ENCODE measurements around the gene LTBP4. TPM values are rescaled to one million over a fixed set of nuclear protein-coding genes. Genes with fewer than 3 reads are reported as not detected.

The LTBP4 gene
- total and polyA plus RNA-seq, 2 donors (not counting 3 experiments of a cell fraction or from before 2014, with no cell fraction given), result 25.9 to 38.0 TPM

DNA sequence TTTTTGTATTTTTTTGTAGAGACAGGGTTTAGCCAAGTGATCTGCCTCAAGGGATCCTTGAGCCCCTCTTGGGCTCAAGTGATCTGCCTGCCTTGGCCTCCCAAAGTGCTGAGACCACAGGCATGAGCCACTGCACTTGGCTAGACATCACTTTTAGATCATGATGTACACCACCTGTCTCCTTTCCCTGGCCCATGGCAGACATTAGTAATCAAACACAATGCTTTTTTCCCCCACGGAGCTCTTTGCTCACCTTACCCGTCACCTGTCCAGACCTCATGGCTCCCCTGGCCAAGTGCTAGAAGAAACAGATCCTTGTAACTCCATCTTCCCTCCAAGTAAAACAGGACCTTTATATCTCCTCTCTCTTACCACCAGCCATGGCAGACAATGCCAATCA, 70.9 kb downstream of the LTBP4 start:
- no TSS peak for BruUV-seq (replicated peaks)
- FAIRE-seq (no peak), DNase-seq (ENCODE audit: low read depth, low spot score) (no peak)
- intact Hi-C loops (cut with micrococcal nuclease), result no loop called here
- no peaks in the 10 kb centered on the region for H3K9me1 ChIP-seq (replicated peaks; ENCODE audit: control insufficient read depth, extremely low read depth, insufficient read depth, low read length)
- CTCF ChIA-PET, result no interaction called here
- H3K4me3 ChIP-seq (replicated peaks in 1 of 3; ENCODE audit: insufficient read depth in 1 of 3, low read depth in 1 of 3, low read length in 3 of 3), result no peak overlapping the region
- TF ChIP-seq, protein P1, sequence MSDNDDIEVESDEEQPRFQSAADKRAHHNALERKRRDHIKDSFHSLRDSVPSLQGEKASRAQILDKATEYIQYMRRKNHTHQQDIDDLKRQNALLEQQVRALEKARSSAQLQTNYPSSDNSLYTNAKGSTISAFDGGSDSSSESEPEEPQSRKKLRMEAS (IDR thresholded peaks at IDR 0.05; ENCODE audit: insufficient read depth, insufficient read length), result no peak
- no peak for TF ChIP-seq GATA2 (IDR thresholded peaks at IDR 0.05; ENCODE audit: insufficient read depth, insufficient read length, low read depth, low read length)
- no peak for TF ChIP-seq POLR2AphosphoS5 (IDR thresholded peaks at IDR 0.05; ENCODE audit: insufficient read depth, low read depth, low read length)
- TF ChIP-seq POLR2A (IDR thresholded peaks at IDR 0.05; ENCODE audit: low read depth, low read length), result no peak
- no peak for TF ChIP-seq EZH2 (IDR thresholded peaks at IDR 0.05; ENCODE audit: borderline replicate concordance, low read depth, low read length, severe bottlenecking)
- no peak for TF ChIP-seq CTCF (IDR thresholded peaks at IDR 0.05; ENCODE audit: extremely low read depth in 1 of 2, insufficient read depth in 1 of 2, low read depth in 1 of 2, low read length in 2 of 2)
- no peak for TF ChIP-seq FOS (IDR thresholded peaks at IDR 0.05; ENCODE audit: borderline replicate concordance, insufficient read depth, low read length)
- TF ChIP-seq MYC (IDR thresholded peaks at IDR 0.05; ENCODE audit: low read depth, low read length), result no peak
- no peak for TF ChIP-seq JUN (IDR thresholded peaks at IDR 0.05; ENCODE audit: borderline replicate concordance, insufficient read depth, insufficient read length, low read depth)
- H3K27me3 ChIP-seq (ENCODE audit: control insufficient read depth in 2 of 2, insufficient read depth in 2 of 2, low read length in 2 of 2), result no peaks in the 10 kb centered on the region
- no peak overlapping the region for H3K27ac ChIP-seq (ENCODE audit: insufficient read depth, low read depth, low read length)
- no peaks in the 10 kb centered on the region for H3K79me2 ChIP-seq (ENCODE audit: control insufficient read depth, insufficient read depth, low read length)
- H3K4me1 ChIP-seq (ENCODE audit: control insufficient read depth, extremely low read depth, insufficient read depth, low read length), result peaks cover under 1% of the 10 kb centered on the region
- H3K36me3 ChIP-seq (ENCODE audit: control insufficient read depth in 2 of 2, extremely low read depth in 1 of 2, insufficient read depth in 2 of 2, low read length in 2 of 2), result peaks cover 28 to 53% of the 10 kb centered on the region in 2 experiments
- H3K9ac ChIP-seq (replicated peaks; ENCODE audit: extremely low read depth, insufficient read depth, low read length), result no peak overlapping the region
- H3K9me3 ChIP-seq (replicated peaks; ENCODE audit: control insufficient read depth, insufficient read depth, low read length), result no peaks in the 10 kb centered on the region
- no peaks in the 10 kb centered on the region for H4K20me1 ChIP-seq (replicated peaks; ENCODE audit: control insufficient read depth, extremely low read depth, insufficient read depth, low read length)
- dilution Hi-C loops (cut with MboI; ENCODE audit: extremely low pct_ligation_motif_present, low sequenced_read_pairs), result no loop called here
- no peak overlapping the region for H2AFZ ChIP-seq (ENCODE audit: low read depth, low read length)
- POLR2A ChIA-PET, result no interaction called here
- H3K4me2 ChIP-seq (ENCODE audit: insufficient read depth, low read length), result no peak overlapping the region

Data from endothelial cell of umbilical vein (primary cell).